Peyer's patch (tissue), 4 donors: Measurements from ENCODE around the gene L3MBTL4. TPM values are rescaled to one million over a fixed set of nuclear protein-coding genes. Genes with fewer than 3 reads are reported as not detected.

Source experiments
- DNase-seq, 3 donors: peaks; one replicate each; pipeline ENCODE4 v3.0.0-alpha.2; 2017 to 2019
- H3K27ac ChIP-seq, 4 donors: fragments of 200-600 bp; sonication (generic); one replicate each; pipeline ENCODE4 v1.5.1; 2016 to 2019
- H3K27me3 ChIP-seq, 2 donors: fragments of 200-600 bp; sonication (generic); one replicate each; pipeline ENCODE4 v1.5.1; 2019
- H3K36me3 ChIP-seq, 3 donors: fragments of 200-600 bp; sonication (generic); one replicate each; pipeline ENCODE4 v1.5.1; 2016 to 2019
- H3K4me1 ChIP-seq, 4 donors: fragments of 200-600 bp; sonication (generic); one replicate each; pipeline ENCODE4 v1.5.1; 2016 to 2019
- H3K4me3 ChIP-seq, 4 donors: fragments of 200-600 bp; sonication (generic); 1 replicate in 3 of 4; 2 replicates in 1 of 4; pipeline ENCODE4 v1.5.1; 2016 to 2019; ENCODE audit warnings: mild to moderate bottlenecking in 1 of 4
- H3K9me3 ChIP-seq, 4 donors: fragments of 200-600 bp; sonication (generic); one replicate each; pipeline ENCODE4 v1.5.1; 2016 to 2019; ENCODE audit warnings: mild to moderate bottlenecking in 1 of 4
- POLR2A ChIP-seq, 2 donors: fragments of 450-650 bp; IDR thresholded peaks; one replicate each; pipeline ENCODE4 v1.5.1; 2017; ENCODE audit warnings: antibody characterized with exemption in 2 of 2, mild to moderate bottlenecking in 2 of 2, moderate library complexity in 2 of 2
- total RNA-seq, 4 donors: library from RNA; depleted of rRNA; stranded (reverse); fragments of >200 nt; gene quantifications; one replicate each; pipeline ENCODE4 v1.1.0, GENCODE V29; 2016
- TF ChIP-seq, protein P1 (sequence below), 6 experiments: fragments of 450-650 bp in 4 of 6; fragments of 200-600 bp in 2 of 6; sonication (generic) in 1 of 6; IDR thresholded peaks; one replicate each; pipeline ENCODE4 v1.5.1; 2017 to 2019; ENCODE audit warnings: antibody characterized with exemption in 6 of 6, mild to moderate bottlenecking in 3 of 6, moderate library complexity in 1 of 6

Gene L3MBTL4
- 10 to 100 TPM in 3 of 4 donors, 1 to 10 TPM in 1; 6.5 to 25.6 (median 13.7) TPM for total RNA-seq

DNA sequence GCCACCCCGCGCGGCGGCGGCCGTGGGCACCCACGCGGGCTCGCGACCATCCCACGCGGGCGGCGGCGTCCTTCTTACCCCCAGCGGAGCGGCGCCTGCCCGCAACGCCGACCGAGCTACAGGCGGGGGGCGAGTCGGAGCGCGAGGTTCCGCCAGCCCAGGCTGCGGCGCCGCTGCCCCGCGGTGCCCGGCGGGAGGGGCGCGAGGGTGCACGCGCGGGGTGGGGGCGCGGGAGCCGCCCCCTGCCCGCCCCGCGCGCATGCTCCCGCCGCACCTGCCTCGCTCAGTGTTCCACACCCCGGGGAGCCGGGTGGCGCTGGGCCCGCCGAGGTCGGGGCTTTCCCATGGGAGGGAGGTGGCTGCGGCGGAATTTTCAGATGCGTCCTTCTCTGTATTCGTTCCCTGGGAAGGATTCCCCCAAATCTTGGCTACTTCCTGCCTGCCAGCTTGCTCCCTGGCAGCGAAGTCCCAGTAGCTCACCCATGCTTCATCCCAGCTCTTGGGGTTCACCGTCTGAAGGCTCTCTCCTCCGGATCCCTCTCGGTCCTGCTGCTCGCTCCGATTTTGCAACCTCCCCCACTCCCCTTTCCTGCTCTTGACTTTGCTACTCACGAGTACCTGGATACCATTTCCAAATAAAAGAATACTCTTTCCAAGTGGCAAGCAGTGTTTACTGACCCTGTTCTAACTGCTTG is at the start of gene L3MBTL4:
TSS of gene L3MBTL4 (minus strand) at position 189 of the 695 bp plus-strand sequence. CDS start 103,286 bp downstream, outside the sequence.
- no peaks in the 10 kb centered on the region for H3K27me3 ChIP-seq
- H3K4me3 ChIP-seq: peak within 1 kb of the TSS; percentile 58 to 98 (median 72)
- TF ChIP-seq, protein P1, sequence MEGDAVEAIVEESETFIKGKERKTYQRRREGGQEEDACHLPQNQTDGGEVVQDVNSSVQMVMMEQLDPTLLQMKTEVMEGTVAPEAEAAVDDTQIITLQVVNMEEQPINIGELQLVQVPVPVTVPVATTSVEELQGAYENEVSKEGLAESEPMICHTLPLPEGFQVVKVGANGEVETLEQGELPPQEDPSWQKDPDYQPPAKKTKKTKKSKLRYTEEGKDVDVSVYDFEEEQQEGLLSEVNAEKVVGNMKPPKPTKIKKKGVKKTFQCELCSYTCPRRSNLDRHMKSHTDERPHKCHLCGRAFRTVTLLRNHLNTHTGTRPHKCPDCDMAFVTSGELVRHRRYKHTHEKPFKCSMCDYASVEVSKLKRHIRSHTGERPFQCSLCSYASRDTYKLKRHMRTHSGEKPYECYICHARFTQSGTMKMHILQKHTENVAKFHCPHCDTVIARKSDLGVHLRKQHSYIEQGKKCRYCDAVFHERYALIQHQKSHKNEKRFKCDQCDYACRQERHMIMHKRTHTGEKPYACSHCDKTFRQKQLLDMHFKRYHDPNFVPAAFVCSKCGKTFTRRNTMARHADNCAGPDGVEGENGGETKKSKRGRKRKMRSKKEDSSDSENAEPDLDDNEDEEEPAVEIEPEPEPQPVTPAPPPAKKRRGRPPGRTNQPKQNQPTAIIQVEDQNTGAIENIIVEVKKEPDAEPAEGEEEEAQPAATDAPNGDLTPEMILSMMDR (IDR thresholded peaks at IDR 0.05): no peak
- no peak for TF ChIP-seq POLR2A (IDR thresholded peaks at IDR 0.05)
- no peaks in the 10 kb centered on the region for H3K4me1 ChIP-seq
- no peaks in the 10 kb centered on the region for H3K36me3 ChIP-seq
- H3K27ac ChIP-seq: peak within 1 kb of the TSS; percentile 73 to 95 (median 83)
- DNase-seq: peak in 2 of 3 donors; percentile 69 to 78
- H3K9me3 ChIP-seq: no peaks in the 10 kb centered on the region

DNA sequence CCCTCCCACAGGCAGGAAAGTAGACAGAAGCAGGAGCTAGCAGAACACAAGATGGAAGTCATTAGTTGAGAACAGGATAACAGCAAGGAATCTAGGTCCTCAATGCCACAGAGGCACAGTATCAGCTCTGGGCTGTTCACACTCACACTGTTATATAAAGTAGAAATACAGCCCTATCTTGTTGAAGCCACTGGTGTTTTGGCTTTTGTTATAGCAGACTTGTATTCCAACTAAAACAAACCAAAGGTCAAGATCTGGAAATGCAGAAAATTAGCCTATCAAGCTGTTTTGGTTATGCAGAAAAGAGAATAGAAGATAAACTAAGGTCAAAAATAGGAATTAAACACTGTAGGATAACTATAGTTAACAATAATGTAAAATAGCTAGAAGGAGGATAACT is 37.5 kb upstream of the L3MBTL4 start:
- H3K36me3 ChIP-seq: no peaks in the 10 kb centered on the region
- DNase-seq: no peak
- no peaks in the 10 kb centered on the region for H3K9me3 ChIP-seq
- no peak overlapping the region for H3K27ac ChIP-seq
- H3K4me3 ChIP-seq: no peak overlapping the region
- no peaks in the 10 kb centered on the region for H3K4me1 ChIP-seq
- TF ChIP-seq, protein P1 (IDR thresholded peaks at IDR 0.05): no peak
- TF ChIP-seq POLR2A (IDR thresholded peaks at IDR 0.05): no peak
- no peaks in the 10 kb centered on the region for H3K27me3 ChIP-seq

DNA sequence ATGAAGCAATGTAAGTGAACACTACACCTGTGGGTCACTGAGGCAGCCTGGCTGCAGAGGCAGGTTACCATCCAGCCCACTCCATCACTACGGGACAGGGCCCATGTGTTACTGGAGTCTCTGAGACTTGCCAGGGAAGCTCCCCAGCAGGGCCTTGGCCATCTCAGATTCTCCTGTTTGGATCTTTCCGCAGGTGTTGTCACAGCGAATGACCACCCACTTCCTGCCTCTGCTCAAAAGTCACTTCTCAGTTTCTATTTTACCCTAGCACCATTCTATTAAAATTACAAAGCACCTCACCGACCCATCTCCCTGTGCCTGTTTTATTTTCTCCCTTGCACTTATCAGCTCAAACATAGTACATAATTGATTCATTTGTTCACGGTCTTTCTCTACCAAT is 34.5 kb upstream of the L3MBTL4 start:
- H3K36me3 ChIP-seq: no peaks in the 10 kb centered on the region
- H3K27me3 ChIP-seq: no peaks in the 10 kb centered on the region
- TF ChIP-seq, protein P1 (IDR thresholded peaks at IDR 0.05): no peak
- no peak for TF ChIP-seq POLR2A (IDR thresholded peaks at IDR 0.05)
- no peak overlapping the region for H3K4me3 ChIP-seq
- no peaks in the 10 kb centered on the region for H3K9me3 ChIP-seq
- H3K27ac ChIP-seq: no peak overlapping the region
- no peaks in the 10 kb centered on the region for H3K4me1 ChIP-seq
- no peak for DNase-seq

DNA sequence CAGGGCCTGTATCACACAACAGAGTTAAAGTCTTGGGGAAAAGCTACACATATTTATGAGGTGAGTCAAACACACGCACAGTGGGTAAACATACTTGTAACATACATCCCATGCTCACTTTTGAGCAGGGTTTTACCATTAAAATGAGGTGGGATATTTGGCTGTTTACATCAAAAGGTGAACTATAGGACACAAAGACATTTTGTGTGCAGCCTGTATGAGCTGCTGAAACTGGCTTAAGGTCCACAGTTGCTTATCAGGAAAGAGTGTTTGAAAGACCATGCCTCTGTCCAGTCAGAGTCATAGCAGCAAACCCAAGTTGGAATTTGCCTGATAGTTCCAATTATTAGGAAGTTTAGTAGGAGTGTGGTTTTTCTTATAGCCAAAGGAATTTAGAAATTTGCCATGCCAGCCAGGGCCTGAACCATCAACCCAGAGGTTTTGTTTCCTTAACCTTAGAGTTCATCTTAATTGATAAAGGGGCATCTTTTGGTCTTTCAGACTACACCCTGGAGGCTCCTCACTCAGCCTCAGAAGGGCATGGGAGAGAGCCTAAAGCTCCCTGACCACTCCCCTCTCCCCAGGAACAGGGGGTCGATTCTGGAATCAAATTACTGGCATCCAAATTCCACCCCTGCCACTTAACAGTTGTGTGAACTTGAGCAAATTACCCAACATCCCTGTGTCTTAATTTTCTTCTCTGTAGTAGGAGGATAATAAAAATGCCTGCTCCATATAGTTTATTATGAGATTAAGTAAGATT is 29.9 kb upstream of the L3MBTL4 start:
- TF ChIP-seq, protein P1 (IDR thresholded peaks at IDR 0.05): no peak
- no peak for TF ChIP-seq POLR2A (IDR thresholded peaks at IDR 0.05)
- H3K36me3 ChIP-seq: no peaks in the 10 kb centered on the region

DNA sequence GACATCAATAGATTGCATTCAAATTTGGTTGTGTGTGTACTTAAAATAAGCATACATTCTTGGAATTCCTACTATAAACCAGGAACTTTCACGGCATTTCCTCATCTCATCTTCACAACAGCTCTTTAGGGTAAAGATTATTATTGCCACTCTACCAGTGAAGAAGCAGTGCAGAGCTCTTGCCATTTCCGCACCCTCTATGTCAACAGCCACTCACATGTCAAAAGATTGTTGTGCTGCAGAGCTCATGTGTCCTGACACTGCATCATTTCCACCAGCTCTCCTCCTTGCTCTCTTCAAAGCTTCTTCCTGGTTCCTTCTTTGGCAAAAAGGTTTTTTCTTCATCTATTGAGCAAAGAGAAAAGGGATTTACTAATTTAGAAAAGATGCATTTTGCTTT is 26.5 kb upstream of the L3MBTL4 start:
- H3K4me3 ChIP-seq: no peak overlapping the region
- no peaks in the 10 kb centered on the region for H3K4me1 ChIP-seq
- no peaks in the 10 kb centered on the region for H3K36me3 ChIP-seq
- no peak for DNase-seq
- no peaks in the 10 kb centered on the region for H3K27me3 ChIP-seq
- no peak overlapping the region for H3K27ac ChIP-seq
- TF ChIP-seq, protein P1 (IDR thresholded peaks at IDR 0.05): no peak
- no peak for TF ChIP-seq POLR2A (IDR thresholded peaks at IDR 0.05)
- H3K9me3 ChIP-seq: no peaks in the 10 kb centered on the region

More for the DNA sequence above, 29.9 kb upstream of the L3MBTL4 start:
- Histone ChIP-seq H3K27ac (no peak overlapping the region), H3K4me1 (no peaks in the 10 kb centered on the region), H3K4me3 (no peak overlapping the region), H3K27me3 (no peaks in the 10 kb centered on the region), H3K9me3 (no peaks in the 10 kb centered on the region)
- DNase-seq: no peak
